Dermis blood vessel endothelial cell (primary cell): ENCODE results near the gene RAP2C. TPM values are rescaled to one million over a fixed set of nuclear protein-coding genes. Genes with fewer than 3 reads are reported as not detected.
"Not testable (repeated sequence)": the region's sequence is repeated elsewhere in the genome, so short reads cannot be mapped to it uniquely, and the experiment has no call there.

Experiments
- DNase-seq: peaks from one replicate; pipeline ENCODE4 v3.0.0; 2010
- total RNA-seq: library from RNA; depleted of rRNA; stranded (reverse); fragments of >200 nt; gene quantifications from 2 replicates; pipeline ENCODE4 v1.2.3, GENCODE V29; 2014

The RAP2C gene
- total RNA-seq, 1 donor from 2014 or later: 16.8 TPM

GRCh38 chrX:132199941-132200340 is 19.3 kb downstream of the RAP2C start:
- DNase-seq: no peak

- DNase-seq: no peak
Observed at GRCh38 chrX:132193872-132194574, 25.2 kb downstream of the RAP2C start.

- DNase-seq: no peak
Observed at GRCh38 chrX:132191938-132192337, 27.3 kb downstream of the RAP2C start.

- DNase-seq: no peak
Observed at GRCh38 chrX:132188175-132188574, 31.1 kb downstream of the RAP2C start.

GRCh38 chrX:132187451-132187850 is 31.8 kb downstream of the RAP2C start:
- peak; percentile 57 for DNase-seq

GRCh38 chrX:132184871-132185270 is 34.4 kb downstream of the RAP2C start:
- no peak for DNase-seq

GRCh38 chrX:132181364-132181763 is 37.9 kb downstream of the RAP2C start:
- DNase-seq: peak; percentile 6

- DNase-seq: no peak
Observed at GRCh38 chrX:132180929-132181328, 38.3 kb downstream of the RAP2C start.

GRCh38 chrX:132173647-132174046 is 45.6 kb downstream of the RAP2C start:
- DNase-seq: no peak

GRCh38 chrX:132171881-132172280 is 47.4 kb downstream of the RAP2C start:
- no peak for DNase-seq

GRCh38 chrX:132171478-132171877 is 47.8 kb downstream of the RAP2C start:
- peak; percentile 50 for DNase-seq

- no peak for DNase-seq
Observed at GRCh38 chrX:132169554-132169953, 49.7 kb downstream of the RAP2C start.

- DNase-seq: no peak
Observed at GRCh38 chrX:132165651-132166050, 53.6 kb downstream of the RAP2C start.

- no peak for DNase-seq
Observed at GRCh38 chrX:132165005-132165404, 54.2 kb downstream of the RAP2C start.

- not testable (repeated sequence) for DNase-seq
Observed at GRCh38 chrX:132163094-132163493, 56.2 kb downstream of the RAP2C start.

GRCh38 chrX:132153166-132153565 is 66.1 kb downstream of the RAP2C start:
- no peak for DNase-seq

Other genes starting within 250 kb of the RAP2C start
- gene STK26, start 196.1 kb downstream of the RAP2C start, total RNA-seq: 2.1 and 2.9 TPM in 2 replicates
- not detected in 2 replicates for gene FRMD7, start 91.4 kb downstream of the RAP2C start, total RNA-seq